Measurements from ENCODE around the gene IFT80. TPM values are rescaled to one million over a fixed set of nuclear protein-coding genes. Genes with fewer than 3 reads are reported as not detected.
A peak's percentile ranks its signal among the peaks of the same experiment; 100 is the strongest.

The IFT80 gene
- total RNA-seq, 1 experiment from 2014 or later: 9.1 TPM

GRCh38 chr3:160395297-160395696 is 3.7 kb downstream of the IFT80 start:
- TF ChIP-seq EZH2 (IDR thresholded peaks at IDR 0.05; ENCODE audit: low read length, unreplicated experiment) (no peak), EZH2phosphoT487 (IDR thresholded peaks at IDR 0.05; ENCODE audit: borderline replicate concordance, low read length) (no peak), CTCF (conservative IDR thresholded peaks at IDR 0.05; ENCODE audit: low read depth, low read length) (no peak)
- H3K27me3 ChIP-seq (ENCODE audit: low read length): no peaks in the 10 kb centered on the region
- BruUV-seq (replicated peaks): no TSS peak
- no peaks in the 10 kb centered on the region for H3K36me3 ChIP-seq (ENCODE audit: low read depth, low read length)
- POLR2A ChIA-PET (ENCODE audit: unreplicated experiment): no interaction called here
- intact Hi-C loops (cut with micrococcal nuclease): no loop called here
- no peaks in the 10 kb centered on the region for H3F3A ChIP-seq (ENCODE audit: low read length, unreplicated experiment)
- H3K9me3 ChIP-seq (ENCODE audit: low read length): no peaks in the 10 kb centered on the region
- no peaks in the 10 kb centered on the region for H3K9me2 ChIP-seq (replicated peaks; ENCODE audit: low read length)
- ATAC-seq (peak; percentile 9; the same call in 1 of the 2 replicates), DNase-seq (peak; percentile 52)
- H3K4me1 ChIP-seq (ENCODE audit: insufficient read depth, low read length): peaks cover 17% of the 10 kb centered on the region
- no peak overlapping the region for H3K27ac ChIP-seq (ENCODE audit: low read length)
- peaks cover 4% of the 10 kb centered on the region; the same call in 1 of the 2 replicates for H4K20me1 ChIP-seq (ENCODE audit: low read length)
- CTCF ChIA-PET: no interaction called here
- H3K9ac ChIP-seq (ENCODE audit: low read length): no peak overlapping the region
- no peak overlapping the region for H2AFZ ChIP-seq (ENCODE audit: low read length)
- peaks cover 36% of the 10 kb centered on the region for H3K79me2 ChIP-seq (ENCODE audit: low read length)
- H3K4me3 ChIP-seq (ENCODE audit: low read length): no peak overlapping the region
- H3K4me2 ChIP-seq (ENCODE audit: low read length): peak overlapping the region; percentile 25

- Histone ChIP-seq H3K4me1 (ENCODE audit: insufficient read depth, low read length) (peaks cover 17% of the 10 kb centered on the region), H3K4me2 (ENCODE audit: low read length) (no peak overlapping the region), H3K36me3 (ENCODE audit: low read depth, low read length) (no peaks in the 10 kb centered on the region), H3K27me3 (ENCODE audit: low read length) (no peaks in the 10 kb centered on the region), H3K9me3 (ENCODE audit: low read length) (no peaks in the 10 kb centered on the region), H3K27ac (ENCODE audit: low read length) (no peak overlapping the region), H3F3A (ENCODE audit: low read length, unreplicated experiment) (no peaks in the 10 kb centered on the region), H4K20me1 (ENCODE audit: low read length) (no peaks in the 10 kb centered on the region), H3K4me3 (ENCODE audit: low read length) (no peak overlapping the region), H3K9me2 (replicated peaks; ENCODE audit: low read length) (no peaks in the 10 kb centered on the region), H3K79me2 (ENCODE audit: low read length) (peaks cover 26% of the 10 kb centered on the region), H3K9ac (ENCODE audit: low read length) (no peak overlapping the region), H2AFZ (ENCODE audit: low read length) (no peak overlapping the region)
- no TSS peak for BruUV-seq (replicated peaks)
- ChIA-PET POLR2A (ENCODE audit: unreplicated experiment) (no interaction called here), CTCF (no interaction called here)
- DNase-seq: no peak
- no peak for ATAC-seq
- intact Hi-C loops (cut with micrococcal nuclease): no loop called here
- TF ChIP-seq CTCF (conservative IDR thresholded peaks at IDR 0.05; ENCODE audit: low read depth, low read length): no peak
- TF ChIP-seq EZH2phosphoT487 (IDR thresholded peaks at IDR 0.05; ENCODE audit: borderline replicate concordance, low read length): no peak
- no peak for TF ChIP-seq EZH2 (IDR thresholded peaks at IDR 0.05; ENCODE audit: low read length, unreplicated experiment)
Measured at GRCh38 chr3:160394009-160394392, 5.0 kb downstream of the IFT80 start.

DNA sequence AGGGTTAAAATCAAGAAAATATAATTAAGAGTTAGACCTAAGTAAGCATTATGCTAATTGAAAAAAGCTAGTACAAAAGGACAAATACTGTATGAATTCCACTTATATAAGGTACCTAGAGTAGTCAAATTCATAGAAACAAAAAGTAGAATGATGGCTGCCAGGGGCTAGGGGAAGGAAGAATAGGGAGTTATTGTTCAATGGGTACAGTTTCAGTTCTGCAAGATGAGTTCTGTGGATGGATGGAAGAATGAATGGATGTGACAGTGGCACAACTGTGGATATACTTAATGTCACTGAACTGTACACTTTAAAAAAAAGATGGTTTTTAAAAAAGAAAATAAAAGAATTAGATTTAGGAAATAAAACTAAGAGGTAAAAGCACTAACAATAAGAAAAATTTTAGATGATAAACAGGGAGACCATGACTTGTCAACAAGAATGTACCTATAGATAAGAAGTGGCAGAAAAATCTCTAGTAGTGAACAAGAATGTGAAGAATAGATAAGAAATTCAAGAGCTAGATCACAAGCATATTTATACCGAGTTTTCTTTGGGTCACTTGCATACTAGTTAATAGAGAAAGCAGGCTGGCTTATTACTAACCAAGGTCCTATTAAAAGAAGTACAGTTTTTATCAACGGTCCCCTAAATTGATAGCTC is 5.5 kb downstream of the IFT80 start:
- no peak overlapping the region for H3K4me3 ChIP-seq (ENCODE audit: low read length)
- no peaks in the 10 kb centered on the region for H3K36me3 ChIP-seq (ENCODE audit: low read depth, low read length)
- intact Hi-C loops (cut with micrococcal nuclease): no loop called here
- H3K4me2 ChIP-seq (ENCODE audit: low read length): no peak overlapping the region
- no peak for DNase-seq
- no peak for ATAC-seq
- H3K27me3 ChIP-seq (ENCODE audit: low read length): no peaks in the 10 kb centered on the region
- ChIA-PET POLR2A (ENCODE audit: unreplicated experiment) (no interaction called here), CTCF (no interaction called here)
- peaks cover 21% of the 10 kb centered on the region for H3K79me2 ChIP-seq (ENCODE audit: low read length)
- no TSS peak for BruUV-seq (replicated peaks)
- H3K9me3 ChIP-seq (ENCODE audit: low read length): no peaks in the 10 kb centered on the region
- H4K20me1 ChIP-seq (ENCODE audit: low read length): no peaks in the 10 kb centered on the region
- no peaks in the 10 kb centered on the region for H3F3A ChIP-seq (ENCODE audit: low read length, unreplicated experiment)
- no peak overlapping the region for H2AFZ ChIP-seq (ENCODE audit: low read length)
- no peaks in the 10 kb centered on the region for H3K9me2 ChIP-seq (replicated peaks; ENCODE audit: low read length)
- no peak for TF ChIP-seq EZH2 (IDR thresholded peaks at IDR 0.05; ENCODE audit: low read length, unreplicated experiment)
- TF ChIP-seq CTCF (conservative IDR thresholded peaks at IDR 0.05; ENCODE audit: low read depth, low read length): no peak
- no peak for TF ChIP-seq EZH2phosphoT487 (IDR thresholded peaks at IDR 0.05; ENCODE audit: borderline replicate concordance, low read length)
- H3K27ac ChIP-seq (ENCODE audit: low read length): no peak overlapping the region
- peaks cover 17% of the 10 kb centered on the region for H3K4me1 ChIP-seq (ENCODE audit: insufficient read depth, low read length)
- H3K9ac ChIP-seq (ENCODE audit: low read length): no peak overlapping the region

Measured in PC-3 (cell line).